ENCODE measurements around the gene CELF3.

DNA sequence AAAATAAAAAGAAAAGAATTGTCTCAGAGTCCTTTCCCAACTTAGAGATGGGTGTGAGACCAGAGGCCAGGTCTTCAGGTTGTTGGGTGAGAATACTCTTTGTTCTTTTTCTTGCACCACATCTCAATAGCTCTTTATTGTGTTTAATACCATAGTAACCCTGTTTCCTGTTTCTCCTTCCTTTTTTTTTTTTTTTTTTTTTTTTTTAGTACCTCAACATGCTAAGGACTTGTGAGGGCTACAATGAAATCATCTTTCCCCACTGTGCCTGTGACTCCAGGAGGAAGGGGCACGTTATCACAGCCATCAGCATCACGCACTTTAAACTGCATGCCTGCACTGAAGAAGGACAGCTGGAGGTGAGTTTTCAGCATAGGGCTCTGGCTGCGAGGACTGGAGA, 24.4 kb downstream of the CELF3 start:
- TF ChIP-seq, protein P1, sequence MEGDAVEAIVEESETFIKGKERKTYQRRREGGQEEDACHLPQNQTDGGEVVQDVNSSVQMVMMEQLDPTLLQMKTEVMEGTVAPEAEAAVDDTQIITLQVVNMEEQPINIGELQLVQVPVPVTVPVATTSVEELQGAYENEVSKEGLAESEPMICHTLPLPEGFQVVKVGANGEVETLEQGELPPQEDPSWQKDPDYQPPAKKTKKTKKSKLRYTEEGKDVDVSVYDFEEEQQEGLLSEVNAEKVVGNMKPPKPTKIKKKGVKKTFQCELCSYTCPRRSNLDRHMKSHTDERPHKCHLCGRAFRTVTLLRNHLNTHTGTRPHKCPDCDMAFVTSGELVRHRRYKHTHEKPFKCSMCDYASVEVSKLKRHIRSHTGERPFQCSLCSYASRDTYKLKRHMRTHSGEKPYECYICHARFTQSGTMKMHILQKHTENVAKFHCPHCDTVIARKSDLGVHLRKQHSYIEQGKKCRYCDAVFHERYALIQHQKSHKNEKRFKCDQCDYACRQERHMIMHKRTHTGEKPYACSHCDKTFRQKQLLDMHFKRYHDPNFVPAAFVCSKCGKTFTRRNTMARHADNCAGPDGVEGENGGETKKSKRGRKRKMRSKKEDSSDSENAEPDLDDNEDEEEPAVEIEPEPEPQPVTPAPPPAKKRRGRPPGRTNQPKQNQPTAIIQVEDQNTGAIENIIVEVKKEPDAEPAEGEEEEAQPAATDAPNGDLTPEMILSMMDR (optimal IDR thresholded peaks at IDR 0.05 in 1 of 3, IDR thresholded peaks at IDR 0.05 in 1 of 3, conservative IDR thresholded peaks at IDR 0.05 in 1 of 3; ENCODE audit: extremely low read depth in 1 of 3, insufficient read depth in 2 of 3, low read length in 3 of 3): no peak
- TF ChIP-seq EZH2 (IDR thresholded peaks at IDR 0.05; ENCODE audit: low read length): no peak
